Gastroesophageal sphincter (tissue), 4 donors: ENCODE data around the gene U2AF1L4. TPM values are rescaled to one million over a fixed set of nuclear protein-coding genes. Genes with fewer than 3 reads are reported as not detected.
A peak's percentile ranks its signal among the peaks of the same experiment; 100 is the strongest.

Experiments
- ATAC-seq: fragments of 150-250 bp; one replicate; pipeline ENCODE4 v1.9.1; 2016; ENCODE audit warnings: mild to moderate bottlenecking, moderate library complexity
- H3K27ac ChIP-seq, 4 donors: fragments of 200-600 bp; sonication (generic) in 3 of 4; 1 replicate in 3 of 4; 2 replicates in 1 of 4; pipeline ENCODE4 v1.5.1; 2016 to 2019
- H3K27me3 ChIP-seq: fragments of 200-600 bp; sonication (generic); one replicate; pipeline ENCODE4 v1.5.1; 2019
- H3K36me3 ChIP-seq, 2 donors: fragments of 200-600 bp; sonication (generic); one replicate each; pipeline ENCODE4 v1.5.1; 2019; ENCODE audit warnings: control low read depth in 1 of 2
- H3K4me1 ChIP-seq, 3 donors: fragments of 200-600 bp; sonication (generic); 1 replicate in 2 of 3; 2 replicates in 1 of 3; pipeline ENCODE4 v1.5.1; 2016 to 2019; ENCODE audit warnings: control low read depth in 2 of 3
- H3K4me3 ChIP-seq, 2 donors: fragments of 200-600 bp; sonication (generic); one replicate each; pipeline ENCODE4 v1.5.1; 2019; ENCODE audit warnings: mild to moderate bottlenecking in 1 of 2, moderate library complexity in 1 of 2
- H3K9me3 ChIP-seq, 3 donors: fragments of 200-600 bp; sonication (generic); one replicate each; pipeline ENCODE4 v1.5.1; 2017 to 2019; ENCODE audit warnings: control low read depth in 2 of 3
- EP300 ChIP-seq: sonication (generic); formaldehyde crosslinking; IDR thresholded peaks from one replicate; pipeline ENCODE4 v1.6.1; 2017; ENCODE audit warnings: antibody characterized with exemption, mild to moderate bottlenecking
- POLR2A ChIP-seq, 2 donors: fragments of 450-650 bp; IDR thresholded peaks; one replicate each; pipeline ENCODE4 v1.6.1; 2017; ENCODE audit warnings: antibody characterized with exemption in 2 of 2, mild to moderate bottlenecking in 2 of 2, moderate library complexity in 1 of 2
- POLR2AphosphoS5 ChIP-seq: sonication (generic); formaldehyde crosslinking; IDR thresholded peaks from one replicate; pipeline ENCODE4 v1.6.1; 2017; ENCODE audit warnings: antibody characterized with exemption
- WGBS, 2 donors: methylation state at CpG; one replicate each; pipeline ENCODE4 v1.1.5; 2018; ENCODE audit warnings: low coverage in 1 of 2; 5-methylcytosine and 5-hydroxymethylcytosine counted together
- total RNA-seq, 4 donors: library from RNA; depleted of rRNA; stranded (reverse); fragments of >200 nt; gene quantifications; one replicate each; pipeline ENCODE4 v1.1.0, GENCODE V29; 2016
- TF ChIP-seq, protein P1 (sequence below), 4 experiments: fragments of 200-600 bp in 2 of 4; fragments of 450-650 bp in 2 of 4; sonication (generic) in 1 of 4; IDR thresholded peaks; one replicate each; pipeline ENCODE4 v1.5.1; 2017 to 2019; ENCODE audit warnings: antibody characterized with exemption in 4 of 4, mild to moderate bottlenecking in 2 of 4, moderate library complexity in 2 of 4

Gene U2AF1L4
- total RNA-seq, 4 donors from 2014 or later: 7.5 to 29.3 (median 23.7) TPM

- 0% methylated on average over 5 to 18 of the region's 41 CpGs for WGBS, 2 donors
- no peaks in the 10 kb centered on the region for H3K9me3 ChIP-seq
These were observed 539 bp downstream of the U2AF1L4 start for GRCh38 chr19:35744430-35745327.

DNA sequence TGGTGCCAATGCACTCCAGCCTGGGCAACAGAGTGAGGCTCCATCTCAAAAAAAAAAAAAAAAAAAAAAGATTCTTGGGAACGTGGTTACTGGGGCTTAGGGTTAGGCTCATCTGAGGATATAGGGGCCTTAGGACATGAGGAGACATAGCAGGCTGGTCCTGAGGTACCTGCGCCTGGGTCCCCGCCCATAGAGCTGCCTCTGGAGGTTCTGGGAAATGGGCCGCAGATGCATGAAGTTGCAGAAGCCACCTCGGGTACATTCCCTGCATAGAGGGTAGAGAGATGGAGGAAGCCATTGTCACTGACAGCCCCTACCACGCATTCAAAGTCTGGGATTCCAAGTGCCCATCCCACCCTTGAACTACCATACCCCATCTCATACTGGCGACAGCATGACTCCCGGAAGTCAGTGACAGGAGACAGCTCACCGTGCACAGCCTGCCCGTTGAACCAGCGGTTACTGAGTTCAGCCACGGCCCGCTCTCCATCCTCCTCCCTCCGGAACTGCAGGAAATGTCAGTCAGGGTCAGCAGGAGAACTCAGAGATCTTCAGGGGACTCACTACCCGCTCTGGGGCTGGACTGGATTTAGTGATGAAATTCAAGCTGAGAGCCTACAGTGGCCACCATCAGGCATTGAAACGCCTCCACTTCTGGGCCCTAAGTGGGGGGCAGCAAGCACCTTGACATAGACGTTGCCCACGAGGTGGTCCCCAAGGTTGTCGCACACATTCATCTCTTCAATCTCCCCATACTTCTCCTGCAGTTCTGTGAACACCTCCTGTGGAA, 1.4 kb downstream of the U2AF1L4 start:
- H3K9me3 ChIP-seq: no peaks in the 10 kb centered on the region
- no peaks in the 10 kb centered on the region for H3K27me3 ChIP-seq
- WGBS, 2 donors: 87 to 91% methylated on average over 4 to 5 of the region's 19 CpGs
- peak overlapping the region in 1 of 2 donors; percentile 86 for H3K4me3 ChIP-seq
- ATAC-seq: no peak
- peak overlapping the region in 3 of 4 donors; percentile 100 for H3K27ac ChIP-seq
- peaks cover 0 to 74% (median 24%) of the 10 kb centered on the region in 3 donors for H3K4me1 ChIP-seq
- H3K36me3 ChIP-seq: peaks cover 0 to 24% of the 10 kb centered on the region in 2 donors
- TF ChIP-seq, protein P1, sequence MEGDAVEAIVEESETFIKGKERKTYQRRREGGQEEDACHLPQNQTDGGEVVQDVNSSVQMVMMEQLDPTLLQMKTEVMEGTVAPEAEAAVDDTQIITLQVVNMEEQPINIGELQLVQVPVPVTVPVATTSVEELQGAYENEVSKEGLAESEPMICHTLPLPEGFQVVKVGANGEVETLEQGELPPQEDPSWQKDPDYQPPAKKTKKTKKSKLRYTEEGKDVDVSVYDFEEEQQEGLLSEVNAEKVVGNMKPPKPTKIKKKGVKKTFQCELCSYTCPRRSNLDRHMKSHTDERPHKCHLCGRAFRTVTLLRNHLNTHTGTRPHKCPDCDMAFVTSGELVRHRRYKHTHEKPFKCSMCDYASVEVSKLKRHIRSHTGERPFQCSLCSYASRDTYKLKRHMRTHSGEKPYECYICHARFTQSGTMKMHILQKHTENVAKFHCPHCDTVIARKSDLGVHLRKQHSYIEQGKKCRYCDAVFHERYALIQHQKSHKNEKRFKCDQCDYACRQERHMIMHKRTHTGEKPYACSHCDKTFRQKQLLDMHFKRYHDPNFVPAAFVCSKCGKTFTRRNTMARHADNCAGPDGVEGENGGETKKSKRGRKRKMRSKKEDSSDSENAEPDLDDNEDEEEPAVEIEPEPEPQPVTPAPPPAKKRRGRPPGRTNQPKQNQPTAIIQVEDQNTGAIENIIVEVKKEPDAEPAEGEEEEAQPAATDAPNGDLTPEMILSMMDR (IDR thresholded peaks at IDR 0.05): no peak

More at GRCh38 chr19:35744430-35745327, 539 bp downstream of the U2AF1L4 start:
- peak overlapping the region; percentile 76 to 86 for H3K4me3 ChIP-seq
- peaks cover 0 to 77% (median 28%) of the 10 kb centered on the region in 3 donors for H3K4me1 ChIP-seq
- H3K27ac ChIP-seq: peak overlapping the region; percentile 98 to 100 (median 100)
- TF ChIP-seq, protein P1 (IDR thresholded peaks at IDR 0.05): peak in 3 of 4 experiments; percentile 40 to 73 (median 43)
- TF ChIP-seq EP300: no peak
- peak in 1 of 2 donors; percentile 88 for TF ChIP-seq POLR2A (IDR thresholded peaks at IDR 0.05)
- peak; percentile 31 for TF ChIP-seq POLR2AphosphoS5
- H3K27me3 ChIP-seq: no peaks in the 10 kb centered on the region
- ATAC-seq: peak; percentile 74
- peaks cover 0 to 19% of the 10 kb centered on the region in 2 donors for H3K36me3 ChIP-seq

- ATAC-seq: no peak
- WGBS, 2 donors: 65 to 79% methylated on average over 2 to 6 of the region's 9 CpGs
- no peaks in the 10 kb centered on the region for H3K27me3 ChIP-seq
- H3K4me3 ChIP-seq: peak within 1 kb of the TSS in 1 of 2 donors; percentile 60
- TF ChIP-seq EP300 (no peak), POLR2A (IDR thresholded peaks at IDR 0.05) (no peak), POLR2AphosphoS5 (no peak)
- TF ChIP-seq, protein P1 (IDR thresholded peaks at IDR 0.05): no peak
- peak within 1 kb of the TSS; percentile 54 to 91 (median 87) for H3K27ac ChIP-seq
- peaks cover 0 to 40% of the 10 kb centered on the region in 2 donors for H3K36me3 ChIP-seq
- H3K4me1 ChIP-seq: peaks cover 0 to 63% (median 24%) of the 10 kb centered on the region in 3 donors
- no peaks in the 10 kb centered on the region for H3K9me3 ChIP-seq
These were observed 3.0 kb downstream of the U2AF1L4 start, which contains the start of gene IGFLR1 for GRCh38 chr19:35742121-35742724. Gene IGFLR1 (minus strand): TSS chr19:35742452. CDS start chr19:35741180, 1,272 bp downstream.

DNA sequence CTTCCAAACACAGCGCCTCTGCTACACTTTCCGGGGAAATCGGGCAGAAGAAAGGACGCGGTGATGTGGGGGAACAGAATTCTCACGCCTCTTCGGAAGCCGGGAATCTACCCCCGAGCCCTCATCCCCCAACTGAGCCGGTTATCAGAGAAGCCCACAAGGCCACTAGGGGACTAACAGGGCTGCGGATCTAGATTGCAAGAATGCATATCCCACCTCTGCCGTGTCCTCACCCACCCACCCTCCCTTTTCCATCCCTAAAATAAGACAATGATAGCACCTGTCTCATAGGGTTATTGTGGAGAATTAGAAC, 4.1 kb downstream of the U2AF1L4 start:
- ATAC-seq: no peak
- 20% methylated on average over 1 of the region's 12 CpGs; no CpG with 5 or more reads in 1 of the 2 donors for WGBS, 2 donors
- H3K27ac ChIP-seq: peak overlapping the region; percentile 54 to 91 (median 87)
- H3K27me3 ChIP-seq: no peaks in the 10 kb centered on the region
- no peaks in the 10 kb centered on the region for H3K9me3 ChIP-seq
- H3K4me1 ChIP-seq: peaks cover 0 to 53% (median 19%) of the 10 kb centered on the region in 3 donors
- H3K36me3 ChIP-seq: peaks cover 0 to 47% of the 10 kb centered on the region in 2 donors
- peak overlapping the region; percentile 39 to 60 for H3K4me3 ChIP-seq
- TF ChIP-seq POLR2AphosphoS5 (no peak), EP300 (no peak), POLR2A (IDR thresholded peaks at IDR 0.05) (no peak)
- TF ChIP-seq, protein P1 (IDR thresholded peaks at IDR 0.05): no peak
